GM23338 (cell line): ENCODE measurements around the gene CAMLG. TPM values are rescaled to one million over a fixed set of nuclear protein-coding genes. Genes with fewer than 3 reads are reported as not detected.
A peak's percentile ranks its signal among the peaks of the same experiment; 100 is the strongest.

Source experiments
- ATAC-seq: fragments of 200-7000 bp; cut with Tn5 transposase; 3 replicates; pipeline ENCODE4 v1.9.1; 2020
- DNase-seq: peaks from one replicate; pipeline ENCODE4 v3.0.0-alpha.2; 2015; ENCODE audit warnings: low spot score
- H2AFZ ChIP-seq: fragments of 200-600 bp; sonication (generic); 2 replicates; pipeline ENCODE4 v1.8.0; 2016; ENCODE audit warnings: antibody characterized with exemption, mild to moderate bottlenecking, moderate library complexity
- H3F3A ChIP-seq: fragments of 200-600 bp; sonication (generic); replicated peaks from 2 replicates; pipeline ENCODE4 v1.8.0; 2017; ENCODE audit warnings: antibody characterized with exemption, mixed run types, low read depth
- H3K27ac ChIP-seq: fragments of 200-600 bp; sonication (generic); 2 replicates; pipeline ENCODE4 v1.6.1; 2016; ENCODE audit warnings: low read depth
- H3K27me3 ChIP-seq: fragments of 200-600 bp; sonication (generic); 2 replicates; pipeline ENCODE4 v1.8.0; 2016; ENCODE audit warnings: mild to moderate bottlenecking, mixed run types, moderate library complexity; ENCODE audit not compliant: insufficient read depth
- H3K36me3 ChIP-seq: fragments of 200-600 bp; sonication (generic); 2 replicates; pipeline ENCODE4 v1.8.0; 2016; ENCODE audit warnings: mild to moderate bottlenecking; ENCODE audit not compliant: insufficient read depth
- H3K4me1 ChIP-seq: fragments of 200-600 bp; sonication (generic); 2 replicates; pipeline ENCODE4 v1.8.0; 2016; ENCODE audit warnings: mild to moderate bottlenecking, moderate library complexity; ENCODE audit not compliant: insufficient read depth
- H3K4me2 ChIP-seq: fragments of 200-600 bp; sonication (generic); 2 replicates; pipeline ENCODE4 v1.7.1; 2017; ENCODE audit warnings: mixed run types
- H3K4me3 ChIP-seq: fragments of 200-600 bp; sonication (generic); 2 replicates; pipeline ENCODE4 v1.6.1; 2016; ENCODE audit warnings: mixed run types
- H3K79me2 ChIP-seq: fragments of 200-600 bp; sonication (generic); replicated peaks from 2 replicates; pipeline ENCODE4 v1.8.0; 2017; ENCODE audit warnings: mild to moderate bottlenecking; ENCODE audit not compliant: insufficient read depth
- H3K9me2 ChIP-seq: fragments of 200-600 bp; sonication (generic); 2 replicates; pipeline ENCODE4 v1.8.0; 2017; ENCODE audit not compliant: insufficient read depth
- H4K20me1 ChIP-seq: fragments of 200-600 bp; sonication (generic); replicated peaks from 2 replicates; pipeline ENCODE4 v1.8.0; 2017; ENCODE audit warnings: mild to moderate bottlenecking; ENCODE audit not compliant: insufficient read depth
- H3K27ac Mint-ChIP-seq: 2 replicates; pipeline ENCODE4 v1.8.0; 2020; ENCODE audit warnings: inconsistent platforms, mild to moderate bottlenecking, moderate library complexity, mixed read lengths
- H3K27me3 Mint-ChIP-seq: 3 replicates; pipeline ENCODE4 v1.8.0; 2022; ENCODE audit warnings: low read depth, mild to moderate bottlenecking, moderate library complexity, mixed read lengths, inconsistent platforms; ENCODE audit not compliant: insufficient read depth, poor library complexity
- H3K36me3 Mint-ChIP-seq: 3 replicates; pipeline ENCODE4 v1.8.0; 2021; ENCODE audit warnings: low read depth, mild to moderate bottlenecking, inconsistent platforms, moderate library complexity, mixed read lengths
- H3K4me1 Mint-ChIP-seq: 3 replicates; pipeline ENCODE4 v1.8.0; 2020; ENCODE audit warnings: mild to moderate bottlenecking, inconsistent platforms, mixed read lengths
- H3K4me3 Mint-ChIP-seq: 3 replicates; pipeline ENCODE4 v1.8.0; 2021; ENCODE audit warnings: moderate library complexity, mild to moderate bottlenecking, inconsistent platforms, mixed read lengths
- H3K9me3 Mint-ChIP-seq: 3 replicates; pipeline ENCODE4 v1.8.0; 2020; ENCODE audit warnings: moderate library complexity, mild to moderate bottlenecking, inconsistent platforms, mixed read lengths
- CREB1 ChIP-seq: fragments of 250-450 bp; sonication (Bioruptor Pico); IDR thresholded peaks from 2 replicates; pipeline ENCODE4 v1.5.0; 2020; ENCODE audit warnings: low read depth, mild to moderate bottlenecking, moderate library complexity
- EZH2 ChIP-seq: fragments of 200-600 bp; sonication (generic); IDR thresholded peaks from one replicate; pipeline ENCODE4 v1.8.0; 2017; ENCODE audit warnings: antibody characterized with exemption, mild to moderate bottlenecking, low read depth; ENCODE audit not compliant: unreplicated experiment
- EZH2phosphoT487 ChIP-seq: fragments of 200-600 bp; sonication (generic); IDR thresholded peaks from one replicate; pipeline ENCODE4 v1.8.1; 2018; ENCODE audit warnings: antibody characterized with exemption; ENCODE audit not compliant: unreplicated experiment
- JUNB ChIP-seq: IDR thresholded peaks from one replicate; pipeline ENCODE4 v1.6.1; 2016; ENCODE audit warnings: antibody characterized with exemption; ENCODE audit not compliant: unreplicated experiment
- NANOG ChIP-seq: IDR thresholded peaks from 2 replicates; pipeline ENCODE4 v1.6.1; 2016; ENCODE audit warnings: antibody characterized with exemption, borderline replicate concordance
- POLR2AphosphoS5 ChIP-seq: IDR thresholded peaks from 2 replicates; pipeline ENCODE4 v1.6.1; 2016; ENCODE audit warnings: antibody characterized with exemption, low read depth
- STAT1 ChIP-seq: IDR thresholded peaks from one replicate; pipeline ENCODE4 v1.6.1; 2016; ENCODE audit warnings: antibody characterized with exemption; ENCODE audit not compliant: unreplicated experiment
- ZNF114 ChIP-seq: fragments of 250-450 bp; sonication (Bioruptor Pico); IDR thresholded peaks from 2 replicates; pipeline ENCODE4 v1.5.0; 2020; ENCODE audit warnings: mild to moderate bottlenecking, moderate library complexity
- ZNF331 ChIP-seq: fragments of 250-450 bp; sonication (Bioruptor Pico); IDR thresholded peaks from 2 replicates; pipeline ENCODE4 v1.5.0; 2020; ENCODE audit warnings: low read depth, mild to moderate bottlenecking, moderate library complexity
- polyA plus RNA-seq: library from polyadenylated mRNA; unstranded; fragments of >200 nt; fragmentation: Nextera tagmentation; extraction: Ambion mirVana; gene quantifications from 2 replicates; pipeline ENCODE4 v1.2.1, GENCODE V29; 2016
- total RNA-seq: library from RNA; depleted of rRNA; stranded (reverse); fragments of >200 nt; shearing (Covaris generic); gene quantifications from 2 replicates; pipeline ENCODE4 v1.2.3, GENCODE V29; 2014
- TF ChIP-seq, protein P1 (sequence below), 2 experiments: fragments of 200-600 bp in 1 of 2; sonication (generic) in 1 of 2; conservative IDR thresholded peaks; 2 replicates each; pipeline versions ENCODE4 v1.5.1 to v1.6.1; 2016 to 2017; ENCODE audit warnings: antibody characterized with exemption in 2 of 2, low read depth in 2 of 2, mild to moderate bottlenecking in 2 of 2, moderate library complexity in 1 of 2
- TF ChIP-seq, protein P2 (sequence below): IDR thresholded peaks from one replicate; pipeline ENCODE4 v1.6.1; 2018; ENCODE audit warnings: antibody characterized with exemption; ENCODE audit not compliant: unreplicated experiment
- TF ChIP-seq, protein P3 (sequence below): IDR thresholded peaks from 2 replicates; pipeline ENCODE4 v1.6.1; 2016; ENCODE audit warnings: antibody characterized with exemption
- TF ChIP-seq, protein P4 (sequence below): fragments of 250-450 bp; sonication (Bioruptor Pico); IDR thresholded peaks from 2 replicates; pipeline ENCODE4 v1.5.0; 2020; ENCODE audit warnings: mild to moderate bottlenecking, moderate library complexity

The CAMLG gene
- total and polyA plus RNA-seq, 2 experiments from 2014 or later = 34.4 to 75.0 TPM

DNA sequence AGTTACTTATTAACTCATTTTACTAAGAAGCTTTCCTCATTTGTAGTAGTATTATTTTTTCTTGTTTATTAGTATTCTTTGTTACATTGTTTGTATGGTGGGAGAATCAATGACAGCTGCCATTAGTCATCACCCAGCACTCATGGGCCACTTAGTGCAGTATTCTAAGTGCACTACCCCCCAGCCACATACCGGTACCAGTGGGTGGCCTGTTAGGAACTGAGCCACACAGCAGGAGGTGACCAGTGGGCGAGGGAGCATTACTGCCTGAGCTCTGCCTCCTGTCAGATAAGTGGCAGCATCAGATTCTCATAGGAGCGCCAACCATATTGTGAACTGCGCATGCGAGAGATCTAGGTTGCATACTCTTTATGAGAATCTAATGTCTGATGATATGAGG lies 24.2 kb upstream of the CAMLG start:
- peak; percentile 57; the same call in 2 of the 3 replicates for ATAC-seq
- no peaks in the 10 kb centered on the region for H3K79me2 ChIP-seq
- peaks cover 30% of the 10 kb centered on the region for H3K36me3 ChIP-seq
- H3K4me1 ChIP-seq = no peaks in the 10 kb centered on the region
- H2AFZ ChIP-seq = no peak overlapping the region
- DNase-seq = peak; percentile 8
- Mint-ChIP-seq H3K4me3 (no peak overlapping the region), H3K27ac (no peak overlapping the region), H3K9me3 (no peaks in the 10 kb centered on the region), H3K36me3 (peaks cover 46% of the 10 kb centered on the region), H3K27me3 (no peaks in the 10 kb centered on the region), H3K4me1 (no peaks in the 10 kb centered on the region)
- H3K27ac ChIP-seq = no peak overlapping the region
- H3F3A ChIP-seq = 0 out of 2 replicates have a peak, but pooled peaks cover 3% of the 10 kb centered on the region
- H3K4me2 ChIP-seq = no peak overlapping the region
- H4K20me1 ChIP-seq = no peaks in the 10 kb centered on the region; the same call in none of the 2 replicates
- no peak for TF ChIP-seq JUNB
- no peak for TF ChIP-seq STAT1
- TF ChIP-seq, protein P1, sequence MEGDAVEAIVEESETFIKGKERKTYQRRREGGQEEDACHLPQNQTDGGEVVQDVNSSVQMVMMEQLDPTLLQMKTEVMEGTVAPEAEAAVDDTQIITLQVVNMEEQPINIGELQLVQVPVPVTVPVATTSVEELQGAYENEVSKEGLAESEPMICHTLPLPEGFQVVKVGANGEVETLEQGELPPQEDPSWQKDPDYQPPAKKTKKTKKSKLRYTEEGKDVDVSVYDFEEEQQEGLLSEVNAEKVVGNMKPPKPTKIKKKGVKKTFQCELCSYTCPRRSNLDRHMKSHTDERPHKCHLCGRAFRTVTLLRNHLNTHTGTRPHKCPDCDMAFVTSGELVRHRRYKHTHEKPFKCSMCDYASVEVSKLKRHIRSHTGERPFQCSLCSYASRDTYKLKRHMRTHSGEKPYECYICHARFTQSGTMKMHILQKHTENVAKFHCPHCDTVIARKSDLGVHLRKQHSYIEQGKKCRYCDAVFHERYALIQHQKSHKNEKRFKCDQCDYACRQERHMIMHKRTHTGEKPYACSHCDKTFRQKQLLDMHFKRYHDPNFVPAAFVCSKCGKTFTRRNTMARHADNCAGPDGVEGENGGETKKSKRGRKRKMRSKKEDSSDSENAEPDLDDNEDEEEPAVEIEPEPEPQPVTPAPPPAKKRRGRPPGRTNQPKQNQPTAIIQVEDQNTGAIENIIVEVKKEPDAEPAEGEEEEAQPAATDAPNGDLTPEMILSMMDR (conservative IDR thresholded peaks at IDR 0.05; ENCODE audit: low read depth in 2 of 2) = no peak
- no peak for TF ChIP-seq ZNF331 (CRISPR knock-in tag)
- no peak for TF ChIP-seq NANOG
- TF ChIP-seq POLR2AphosphoS5 = no peak
- TF ChIP-seq, protein P2, sequence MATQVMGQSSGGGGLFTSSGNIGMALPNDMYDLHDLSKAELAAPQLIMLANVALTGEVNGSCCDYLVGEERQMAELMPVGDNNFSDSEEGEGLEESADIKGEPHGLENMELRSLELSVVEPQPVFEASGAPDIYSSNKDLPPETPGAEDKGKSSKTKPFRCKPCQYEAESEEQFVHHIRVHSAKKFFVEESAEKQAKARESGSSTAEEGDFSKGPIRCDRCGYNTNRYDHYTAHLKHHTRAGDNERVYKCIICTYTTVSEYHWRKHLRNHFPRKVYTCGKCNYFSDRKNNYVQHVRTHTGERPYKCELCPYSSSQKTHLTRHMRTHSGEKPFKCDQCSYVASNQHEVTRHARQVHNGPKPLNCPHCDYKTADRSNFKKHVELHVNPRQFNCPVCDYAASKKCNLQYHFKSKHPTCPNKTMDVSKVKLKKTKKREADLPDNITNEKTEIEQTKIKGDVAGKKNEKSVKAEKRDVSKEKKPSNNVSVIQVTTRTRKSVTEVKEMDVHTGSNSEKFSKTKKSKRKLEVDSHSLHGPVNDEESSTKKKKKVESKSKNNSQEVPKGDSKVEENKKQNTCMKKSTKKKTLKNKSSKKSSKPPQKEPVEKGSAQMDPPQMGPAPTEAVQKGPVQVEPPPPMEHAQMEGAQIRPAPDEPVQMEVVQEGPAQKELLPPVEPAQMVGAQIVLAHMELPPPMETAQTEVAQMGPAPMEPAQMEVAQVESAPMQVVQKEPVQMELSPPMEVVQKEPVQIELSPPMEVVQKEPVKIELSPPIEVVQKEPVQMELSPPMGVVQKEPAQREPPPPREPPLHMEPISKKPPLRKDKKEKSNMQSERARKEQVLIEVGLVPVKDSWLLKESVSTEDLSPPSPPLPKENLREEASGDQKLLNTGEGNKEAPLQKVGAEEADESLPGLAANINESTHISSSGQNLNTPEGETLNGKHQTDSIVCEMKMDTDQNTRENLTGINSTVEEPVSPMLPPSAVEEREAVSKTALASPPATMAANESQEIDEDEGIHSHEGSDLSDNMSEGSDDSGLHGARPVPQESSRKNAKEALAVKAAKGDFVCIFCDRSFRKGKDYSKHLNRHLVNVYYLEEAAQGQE = no peak
- TF ChIP-seq, protein P3, sequence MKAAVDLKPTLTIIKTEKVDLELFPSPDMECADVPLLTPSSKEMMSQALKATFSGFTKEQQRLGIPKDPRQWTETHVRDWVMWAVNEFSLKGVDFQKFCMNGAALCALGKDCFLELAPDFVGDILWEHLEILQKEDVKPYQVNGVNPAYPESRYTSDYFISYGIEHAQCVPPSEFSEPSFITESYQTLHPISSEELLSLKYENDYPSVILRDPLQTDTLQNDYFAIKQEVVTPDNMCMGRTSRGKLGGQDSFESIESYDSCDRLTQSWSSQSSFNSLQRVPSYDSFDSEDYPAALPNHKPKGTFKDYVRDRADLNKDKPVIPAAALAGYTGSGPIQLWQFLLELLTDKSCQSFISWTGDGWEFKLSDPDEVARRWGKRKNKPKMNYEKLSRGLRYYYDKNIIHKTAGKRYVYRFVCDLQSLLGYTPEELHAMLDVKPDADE = no peak
- TF ChIP-seq EZH2phosphoT487 = no peak
- TF ChIP-seq ZNF114 = no peak
- no peak for TF ChIP-seq CREB1 (CRISPR knock-in tag)
- TF ChIP-seq, protein P4, sequence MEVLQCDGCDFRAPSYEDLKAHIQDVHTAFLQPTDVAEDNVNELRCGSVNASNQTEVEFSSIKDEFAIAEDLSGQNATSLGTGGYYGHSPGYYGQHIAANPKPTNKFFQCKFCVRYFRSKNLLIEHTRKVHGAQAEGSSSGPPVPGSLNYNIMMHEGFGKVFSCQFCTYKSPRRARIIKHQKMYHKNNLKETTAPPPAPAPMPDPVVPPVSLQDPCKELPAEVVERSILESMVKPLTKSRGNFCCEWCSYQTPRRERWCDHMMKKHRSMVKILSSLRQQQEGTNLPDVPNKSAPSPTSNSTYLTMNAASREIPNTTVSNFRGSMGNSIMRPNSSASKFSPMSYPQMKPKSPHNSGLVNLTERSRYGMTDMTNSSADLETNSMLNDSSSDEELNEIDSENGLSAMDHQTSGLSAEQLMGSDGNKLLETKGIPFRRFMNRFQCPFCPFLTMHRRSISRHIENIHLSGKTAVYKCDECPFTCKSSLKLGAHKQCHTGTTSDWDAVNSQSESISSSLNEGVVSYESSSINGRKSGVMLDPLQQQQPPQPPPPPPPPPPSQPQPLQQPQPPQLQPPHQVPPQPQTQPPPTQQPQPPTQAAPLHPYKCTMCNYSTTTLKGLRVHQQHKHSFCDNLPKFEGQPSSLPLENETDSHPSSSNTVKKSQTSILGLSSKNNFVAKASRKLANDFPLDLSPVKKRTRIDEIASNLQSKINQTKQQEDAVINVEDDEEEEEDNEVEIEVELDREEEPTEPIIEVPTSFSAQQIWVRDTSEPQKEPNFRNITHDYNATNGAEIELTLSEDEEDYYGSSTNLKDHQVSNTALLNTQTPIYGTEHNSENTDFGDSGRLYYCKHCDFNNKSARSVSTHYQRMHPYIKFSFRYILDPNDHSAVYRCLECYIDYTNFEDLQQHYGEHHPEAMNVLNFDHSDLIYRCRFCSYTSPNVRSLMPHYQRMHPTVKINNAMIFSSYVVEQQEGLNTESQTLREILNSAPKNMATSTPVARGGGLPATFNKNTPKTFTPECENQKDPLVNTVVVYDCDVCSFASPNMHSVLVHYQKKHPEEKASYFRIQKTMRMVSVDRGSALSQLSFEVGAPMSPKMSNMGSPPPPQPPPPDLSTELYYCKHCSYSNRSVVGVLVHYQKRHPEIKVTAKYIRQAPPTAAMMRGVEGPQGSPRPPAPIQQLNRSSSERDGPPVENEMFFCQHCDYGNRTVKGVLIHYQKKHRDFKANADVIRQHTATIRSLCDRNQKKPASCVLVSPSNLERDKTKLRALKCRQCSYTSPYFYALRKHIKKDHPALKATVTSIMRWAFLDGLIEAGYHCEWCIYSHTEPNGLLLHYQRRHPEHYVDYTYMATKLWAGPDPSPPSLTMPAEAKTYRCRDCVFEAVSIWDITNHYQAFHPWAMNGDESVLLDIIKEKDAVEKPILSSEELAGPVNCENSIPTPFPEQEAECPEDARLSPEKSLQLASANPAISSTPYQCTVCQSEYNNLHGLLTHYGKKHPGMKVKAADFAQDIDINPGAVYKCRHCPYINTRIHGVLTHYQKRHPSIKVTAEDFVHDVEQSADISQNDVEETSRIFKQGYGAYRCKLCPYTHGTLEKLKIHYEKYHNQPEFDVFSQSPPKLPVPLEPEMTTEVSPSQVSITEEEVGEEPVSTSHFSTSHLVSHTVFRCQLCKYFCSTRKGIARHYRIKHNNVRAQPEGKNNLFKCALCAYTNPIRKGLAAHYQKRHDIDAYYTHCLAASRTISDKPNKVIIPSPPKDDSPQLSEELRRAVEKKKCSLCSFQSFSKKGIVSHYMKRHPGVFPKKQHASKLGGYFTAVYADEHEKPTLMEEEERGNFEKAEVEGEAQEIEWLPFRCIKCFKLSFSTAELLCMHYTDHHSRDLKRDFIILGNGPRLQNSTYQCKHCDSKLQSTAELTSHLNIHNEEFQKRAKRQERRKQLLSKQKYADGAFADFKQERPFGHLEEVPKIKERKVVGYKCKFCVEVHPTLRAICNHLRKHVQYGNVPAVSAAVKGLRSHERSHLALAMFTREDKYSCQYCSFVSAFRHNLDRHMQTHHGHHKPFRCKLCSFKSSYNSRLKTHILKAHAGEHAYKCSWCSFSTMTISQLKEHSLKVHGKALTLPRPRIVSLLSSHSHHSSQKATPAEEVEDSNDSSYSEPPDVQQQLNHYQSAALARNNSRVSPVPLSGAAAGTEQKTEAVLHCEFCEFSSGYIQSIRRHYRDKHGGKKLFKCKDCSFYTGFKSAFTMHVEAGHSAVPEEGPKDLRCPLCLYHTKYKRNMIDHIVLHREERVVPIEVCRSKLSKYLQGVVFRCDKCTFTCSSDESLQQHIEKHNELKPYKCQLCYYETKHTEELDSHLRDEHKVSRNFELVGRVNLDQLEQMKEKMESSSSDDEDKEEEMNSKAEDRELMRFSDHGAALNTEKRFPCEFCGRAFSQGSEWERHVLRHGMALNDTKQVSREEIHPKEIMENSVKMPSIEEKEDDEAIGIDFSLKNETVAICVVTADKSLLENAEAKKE (CRISPR knock-in tag) = no peak
- TF ChIP-seq EZH2 = no peak
- H3K27me3 ChIP-seq = no peaks in the 10 kb centered on the region
- H3K4me3 ChIP-seq = no peak overlapping the region
- no peaks in the 10 kb centered on the region for H3K9me2 ChIP-seq
